Stimulated activated CD8-positive, alpha-beta memory T cell treated with anti-CD3 and anti-CD28 coated beads, Interleukin-7, amount 100 ng/mL, for 48 hours (primary cell): Measurements from ENCODE around the gene NUDT3.
"Not testable (repeated sequence)": the region's sequence is repeated elsewhere in the genome, so short reads cannot be mapped to it uniquely, and the experiment has no call there.

Source experiments
- DNase-seq, 2 donors: peaks; one replicate each; pipeline ENCODE4 v3.0.0-alpha.2; 2020; ENCODE audit warnings: low read depth in 1 of 2; ENCODE audit errors: extremely low read depth in 1 of 2

NUDT3 gene

DNA sequence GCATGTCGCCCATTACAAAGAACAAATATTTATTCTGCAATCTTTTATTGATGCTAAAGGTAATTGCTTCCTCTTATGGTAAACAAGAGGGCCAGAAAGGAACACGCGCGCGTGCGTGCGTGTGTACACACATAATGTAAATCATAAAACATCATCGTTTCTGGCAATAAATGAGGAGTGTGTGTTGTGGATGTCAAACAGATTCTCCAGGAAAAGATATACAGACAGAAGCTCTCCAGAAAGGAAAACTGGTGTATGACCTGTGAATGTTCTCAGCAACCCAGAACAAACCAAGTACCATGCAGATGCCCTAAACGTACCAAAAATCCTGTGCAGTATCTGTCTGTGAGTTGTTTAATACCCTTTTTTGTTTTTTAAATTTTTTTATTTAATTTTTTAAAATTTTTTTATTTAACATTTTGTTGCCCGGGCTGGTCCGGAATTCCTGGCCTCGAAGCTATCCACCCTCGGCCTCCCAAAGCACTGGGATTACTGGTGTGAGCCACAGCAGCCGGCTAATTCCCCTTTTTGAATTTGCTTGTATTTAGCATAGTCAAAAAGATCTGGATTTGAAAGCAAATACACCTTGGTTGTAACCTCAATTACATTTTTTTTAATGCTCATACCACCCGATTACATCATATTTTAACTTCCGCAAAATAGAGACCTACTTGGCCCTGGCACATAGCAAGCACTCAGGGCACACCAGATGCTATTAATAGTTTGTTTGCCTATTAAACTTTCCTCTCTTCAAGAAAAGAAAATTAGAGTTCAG, 909 bp upstream of the NUDT3 start:
- no peak for DNase-seq

DNA sequence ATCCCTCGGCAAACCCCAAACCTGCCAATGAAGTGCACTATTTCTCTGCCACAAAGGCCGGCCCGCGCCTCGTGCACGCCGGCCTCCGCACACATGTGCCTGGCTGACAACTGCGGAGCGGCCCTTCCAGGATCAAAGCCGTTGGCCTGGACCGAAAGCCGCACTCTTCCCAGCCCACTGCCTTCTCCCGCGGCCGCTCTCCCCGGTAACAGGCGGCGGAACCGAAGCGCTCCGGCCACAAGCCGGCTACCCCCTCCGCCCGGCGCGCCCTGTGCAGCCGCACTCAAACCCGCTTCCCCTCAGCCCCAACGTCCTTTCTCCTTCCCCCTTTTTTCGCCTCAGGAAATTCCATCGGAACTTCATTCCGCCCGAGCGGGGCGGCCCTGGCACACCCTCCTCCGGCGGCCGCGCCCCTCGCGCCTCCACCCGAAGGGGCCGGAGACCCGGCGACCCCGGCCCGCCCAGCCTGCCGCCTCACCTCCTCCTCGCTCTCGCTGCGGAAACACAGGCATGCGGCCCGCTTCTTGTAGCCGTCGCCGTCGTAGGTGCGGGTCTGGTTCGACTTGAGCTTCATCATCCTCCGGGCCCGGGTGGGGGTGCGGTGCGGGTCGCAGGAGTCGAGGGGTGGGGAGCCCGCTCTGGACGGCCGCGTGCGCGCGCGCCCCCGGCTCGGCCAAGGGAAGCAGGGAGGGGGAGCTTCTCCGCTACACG, 528 bp downstream of the NUDT3 start:
- DNase-seq = peak in 1 of 2 donors; percentile 32

DNA sequence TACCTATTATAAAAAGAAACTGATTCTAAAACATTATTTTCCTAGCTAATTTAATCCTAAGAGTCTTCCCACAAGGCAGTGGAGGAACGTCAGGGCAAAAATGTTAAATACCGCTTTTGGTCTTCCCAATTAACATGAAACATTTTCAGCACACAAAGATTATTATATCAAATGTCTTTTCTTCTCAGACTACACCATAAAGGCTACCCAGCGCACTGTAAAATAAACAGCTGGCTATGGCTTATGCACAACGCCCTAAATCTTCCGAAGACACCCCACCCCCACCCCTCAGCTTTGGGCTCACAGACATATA, 1.0 kb downstream of the NUDT3 start:
- DNase-seq = no peak

DNA sequence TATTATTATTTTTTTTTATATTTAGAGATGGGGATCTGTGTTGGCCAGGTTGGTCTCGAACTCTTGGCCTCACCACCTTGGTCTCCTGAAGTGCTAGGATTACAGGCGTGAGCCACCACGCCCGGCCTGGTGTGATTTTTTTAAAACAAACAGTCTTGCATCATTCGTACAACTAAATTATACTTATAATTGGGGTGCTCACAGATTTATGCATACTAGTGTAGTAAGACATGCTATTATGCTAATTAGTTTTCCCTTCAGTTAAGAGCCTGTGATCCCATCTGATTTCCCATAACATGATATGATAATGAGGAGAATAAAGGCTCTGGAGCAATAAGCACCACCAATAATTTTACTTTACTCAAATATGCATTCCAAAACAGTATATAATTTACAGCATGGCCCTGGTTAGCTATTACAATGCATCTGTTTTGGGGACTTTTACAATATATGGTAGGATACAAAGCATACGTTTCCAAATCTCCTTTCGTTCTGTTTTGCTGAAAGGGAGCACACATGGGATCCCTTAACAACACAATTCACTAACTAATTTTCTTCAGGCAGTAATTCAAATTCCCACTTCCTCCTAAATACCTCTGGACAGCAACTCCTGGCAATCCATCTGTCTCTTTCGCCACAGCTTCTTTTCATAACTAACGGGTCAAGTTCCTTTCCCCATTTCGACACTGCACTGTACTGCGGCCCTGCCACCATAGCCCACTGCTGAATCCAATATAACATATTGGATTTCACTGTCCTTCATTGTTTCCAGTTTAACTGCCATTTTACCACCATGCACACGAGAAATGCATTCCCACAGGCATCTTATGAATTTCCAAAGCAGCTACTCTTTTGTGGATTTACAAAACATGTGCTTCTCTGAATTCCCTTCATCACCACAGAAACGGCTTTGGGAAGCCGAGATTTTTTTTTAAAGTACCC, 1.7 kb downstream of the NUDT3 start:
- no peak for DNase-seq

DNA sequence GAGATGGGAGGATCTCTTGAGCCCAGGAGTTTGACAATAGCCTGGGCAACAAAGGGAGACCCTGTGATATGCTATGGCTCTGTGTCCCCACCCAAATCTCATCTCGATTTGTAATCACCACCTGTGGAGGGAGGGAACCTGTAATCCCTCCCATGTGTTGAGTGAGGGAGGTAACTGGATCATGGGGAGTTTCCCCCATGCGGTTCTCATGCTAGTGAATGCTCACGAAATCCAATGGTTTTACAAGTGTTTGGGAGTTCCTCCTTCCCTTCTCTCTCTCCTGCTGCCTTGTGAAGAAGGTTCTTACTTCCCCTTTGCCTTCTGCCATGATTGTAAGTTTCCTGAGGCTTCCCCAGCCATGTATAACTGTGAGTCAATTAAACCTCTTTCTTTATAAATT, 3.4 kb downstream of the NUDT3 start:
- DNase-seq = no peak

DNA sequence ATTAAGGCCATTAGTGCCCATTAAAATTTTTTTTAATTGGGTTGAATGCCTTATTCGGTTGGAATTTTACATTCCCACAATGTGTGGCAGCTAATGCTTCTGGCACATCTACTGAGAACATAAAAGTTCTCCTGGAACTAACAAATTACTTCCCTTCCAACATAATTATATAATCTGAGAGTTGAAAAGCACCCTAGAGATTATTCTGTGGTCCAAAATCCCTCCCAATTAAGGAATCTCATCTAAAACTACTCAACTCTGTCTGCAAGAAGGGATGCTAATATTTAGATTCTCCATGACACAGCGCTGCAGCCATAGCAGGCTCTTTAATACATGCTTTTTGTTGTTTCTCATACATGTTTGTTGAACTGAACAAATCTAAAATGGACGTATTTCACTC, 4.0 kb downstream of the NUDT3 start:
- DNase-seq = no peak

DNA sequence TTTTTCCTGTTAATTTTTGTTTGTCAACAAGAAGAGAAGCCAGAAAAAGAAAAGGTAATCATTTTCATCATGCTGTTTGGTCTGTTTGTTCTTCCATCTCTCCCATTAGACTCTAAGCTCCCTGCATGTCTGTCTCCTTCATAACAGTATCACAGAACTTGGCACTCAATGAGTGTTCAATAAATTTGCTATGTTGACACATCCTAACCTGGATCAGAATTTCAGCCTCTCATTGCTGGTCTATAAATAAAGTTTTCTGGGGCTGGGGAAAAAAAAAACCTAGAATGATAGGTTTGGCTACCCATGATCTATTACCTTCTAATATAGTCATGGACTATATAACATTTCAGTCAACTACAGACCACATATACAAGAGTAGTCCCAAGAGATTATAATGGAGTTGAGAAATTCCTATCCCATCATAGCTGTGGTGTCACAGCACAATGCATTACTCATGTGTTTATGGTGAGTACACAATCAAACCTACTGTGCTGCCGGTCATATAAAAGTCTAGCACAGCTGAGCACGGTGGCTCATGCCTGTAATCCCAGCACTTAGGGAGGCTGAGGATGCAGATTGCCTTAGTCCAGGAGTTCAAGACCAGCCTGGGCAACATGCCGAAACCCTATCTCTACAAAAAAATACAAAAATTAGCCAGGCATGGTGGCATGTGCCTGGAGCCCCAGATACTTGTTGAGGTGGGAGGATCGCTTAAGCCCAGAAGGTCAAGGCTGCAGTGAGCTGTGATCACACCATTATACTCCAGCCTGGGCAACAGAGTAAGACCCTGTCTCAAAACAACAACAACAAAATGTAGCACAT, 5.9 kb downstream of the NUDT3 start:
- DNase-seq = no peak

DNA sequence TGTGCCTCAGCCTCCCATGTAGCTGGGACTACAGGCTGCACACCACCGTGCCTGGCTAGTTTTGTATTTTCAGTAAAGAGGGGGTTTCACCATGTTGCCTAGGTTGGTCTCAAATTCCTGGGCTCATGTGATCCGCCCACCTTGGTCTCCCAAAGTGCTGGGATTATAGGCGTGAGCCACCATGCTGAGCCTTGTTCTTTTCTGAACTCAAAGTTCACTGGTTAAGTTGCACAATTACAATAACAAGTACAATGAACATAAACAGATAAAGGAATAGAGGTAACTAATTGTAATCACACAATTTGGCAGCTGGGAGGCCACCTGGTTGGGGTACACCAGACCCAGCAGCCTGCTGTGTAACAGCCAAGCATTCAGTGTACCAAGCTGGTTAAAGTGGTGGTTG, 6.7 kb downstream of the NUDT3 start:
- no peak for DNase-seq

DNA sequence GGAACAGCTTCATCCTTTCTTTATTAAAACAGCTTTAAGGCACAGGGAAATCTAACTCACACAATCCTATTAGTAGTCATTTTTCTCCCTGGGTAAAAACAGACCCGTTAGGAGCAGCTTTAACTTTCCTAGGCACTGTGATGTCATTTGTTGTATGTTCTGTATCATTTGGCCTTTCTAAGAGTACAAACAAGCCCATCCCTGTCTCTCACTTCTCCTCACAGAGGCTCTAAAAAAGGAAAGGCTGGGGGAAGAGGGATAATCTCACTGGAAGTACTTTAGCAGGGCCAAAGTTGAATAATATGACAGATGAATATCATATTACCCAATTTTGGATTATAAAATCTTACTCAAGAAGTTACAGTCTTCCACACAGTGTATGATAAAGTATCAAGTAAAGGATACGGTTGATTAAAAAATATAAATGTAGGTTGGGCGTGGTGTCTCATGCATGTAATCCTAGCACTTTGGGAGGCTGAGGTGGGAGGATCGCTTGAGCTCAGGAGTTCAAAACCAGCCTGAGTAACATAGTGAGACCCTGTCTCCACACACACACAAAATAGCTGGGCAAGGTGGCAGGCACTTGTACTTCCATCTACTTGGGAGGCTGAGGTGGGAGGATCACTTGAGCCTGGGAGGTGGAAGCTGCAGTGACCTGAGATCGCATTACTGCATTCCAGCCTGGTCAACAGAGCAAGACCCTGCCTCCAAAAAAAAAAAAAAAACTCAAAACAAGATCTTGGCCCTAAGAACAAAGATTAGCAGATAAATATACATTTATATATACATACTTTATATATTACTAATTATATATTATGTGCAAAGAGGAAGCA, 7.9 kb downstream of the NUDT3 start:
- DNase-seq = no peak

DNA sequence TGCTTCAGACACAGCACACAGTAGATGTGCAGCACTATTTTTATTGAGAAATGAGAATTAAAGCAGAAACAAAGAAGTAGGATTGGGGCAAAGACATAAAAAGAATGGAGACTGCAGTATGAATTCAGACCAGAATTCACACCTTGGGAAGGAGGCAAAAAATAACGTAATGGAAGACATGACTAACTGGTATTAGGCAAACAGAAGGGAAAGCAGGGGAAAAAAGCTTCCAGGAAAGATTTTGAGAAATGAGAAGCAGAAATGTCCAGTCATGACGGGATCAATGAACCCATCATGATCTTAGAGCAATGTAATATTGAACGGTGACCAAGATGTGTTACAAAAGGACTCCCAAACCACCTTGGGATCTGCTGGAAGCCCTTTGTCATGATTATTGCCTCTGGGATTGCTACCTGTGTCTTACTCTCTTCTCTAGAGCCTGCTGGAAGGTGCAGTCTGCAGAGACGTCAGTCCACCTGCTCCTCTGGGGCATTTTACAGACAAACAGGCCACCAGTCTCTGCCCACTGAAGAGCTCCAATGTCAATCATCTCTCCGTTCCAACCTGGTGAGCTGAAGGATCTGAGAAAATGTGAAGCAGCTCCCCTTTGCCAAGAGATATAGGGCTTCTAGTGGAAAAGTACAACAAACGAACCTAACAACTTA, 8.7 kb downstream of the NUDT3 start:
- no peak for DNase-seq

DNA sequence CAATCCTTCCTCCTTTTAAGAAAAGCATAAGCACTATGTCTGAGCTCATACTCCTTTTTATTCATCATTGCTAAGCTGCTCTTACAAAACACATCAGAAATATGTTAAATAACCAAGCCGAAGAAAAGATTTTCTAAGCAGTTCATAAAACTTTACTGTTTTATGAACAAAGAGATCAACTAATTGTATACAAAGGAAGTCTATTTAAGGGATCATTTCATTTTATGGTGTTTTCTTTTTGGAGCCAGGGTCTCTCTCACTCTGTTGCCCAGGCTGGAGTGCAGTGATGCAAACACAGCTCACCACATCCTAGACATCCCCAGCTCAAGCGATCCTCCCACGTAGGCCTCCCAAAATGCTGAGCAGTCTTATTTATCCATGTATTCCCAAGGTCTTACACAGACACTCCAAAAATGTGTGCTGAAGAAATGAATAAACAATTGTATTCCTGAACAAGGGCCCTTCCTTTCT, 9.3 kb downstream of the NUDT3 start:
- DNase-seq = no peak

DNA sequence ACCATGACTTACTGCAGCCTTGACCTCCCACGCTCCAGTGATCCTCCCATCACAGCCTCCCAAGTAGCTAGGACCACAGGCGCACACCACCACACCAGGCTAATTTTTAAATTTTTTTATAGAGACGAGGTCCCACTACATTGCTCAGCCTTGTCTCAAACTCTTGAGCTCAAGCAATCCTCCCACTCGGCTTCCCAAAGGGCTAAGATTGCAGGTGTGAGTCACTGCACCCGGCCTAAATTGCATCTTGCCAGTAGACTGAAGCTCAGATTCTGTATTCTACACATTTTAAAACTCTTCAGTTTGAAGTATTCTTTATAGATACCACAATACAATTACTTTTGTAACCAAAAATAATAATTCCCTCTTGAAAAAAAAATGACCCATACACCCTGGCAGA, 11.4 kb downstream of the NUDT3 start:
- DNase-seq = no peak

DNA sequence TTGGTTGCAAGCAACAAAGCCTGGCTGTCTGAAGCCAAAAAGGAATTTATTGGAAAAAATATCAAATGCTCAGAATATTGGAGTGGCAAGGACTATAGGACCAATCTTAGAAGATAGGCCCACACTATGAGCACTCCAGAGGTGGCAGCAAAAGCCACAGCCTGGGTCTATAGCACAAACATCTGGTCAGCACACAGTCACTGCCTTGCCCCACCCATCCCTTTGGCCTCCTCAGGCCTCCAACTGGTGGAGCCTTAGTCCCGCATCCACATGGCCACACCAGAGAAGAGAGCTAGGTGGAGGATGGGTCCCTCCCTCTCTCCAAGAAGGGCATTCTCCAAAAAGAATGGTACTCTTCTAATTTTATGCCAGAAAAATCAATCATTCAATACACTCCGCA, 14.0 kb downstream of the NUDT3 start:
- DNase-seq = no peak

DNA sequence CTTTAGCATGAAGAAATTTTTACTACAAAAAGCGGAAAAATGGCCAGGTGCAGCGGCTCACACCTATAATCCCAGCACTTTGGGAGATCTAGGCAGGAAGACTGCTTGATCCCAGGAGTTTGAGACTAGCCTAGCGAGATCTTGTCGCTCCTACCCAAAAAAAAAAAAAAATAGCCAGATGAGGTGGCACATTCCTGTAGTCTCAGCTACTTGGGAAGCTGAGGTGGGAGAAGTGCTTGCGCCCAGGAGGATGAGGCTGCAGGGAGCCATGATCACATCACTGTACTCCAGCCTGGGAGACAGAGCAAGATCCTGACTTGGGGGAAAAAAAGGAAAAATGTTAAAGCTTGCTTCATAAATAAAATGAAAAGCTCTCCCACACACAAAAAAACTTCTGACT, 14.5 kb downstream of the NUDT3 start:
- DNase-seq = no peak

DNA sequence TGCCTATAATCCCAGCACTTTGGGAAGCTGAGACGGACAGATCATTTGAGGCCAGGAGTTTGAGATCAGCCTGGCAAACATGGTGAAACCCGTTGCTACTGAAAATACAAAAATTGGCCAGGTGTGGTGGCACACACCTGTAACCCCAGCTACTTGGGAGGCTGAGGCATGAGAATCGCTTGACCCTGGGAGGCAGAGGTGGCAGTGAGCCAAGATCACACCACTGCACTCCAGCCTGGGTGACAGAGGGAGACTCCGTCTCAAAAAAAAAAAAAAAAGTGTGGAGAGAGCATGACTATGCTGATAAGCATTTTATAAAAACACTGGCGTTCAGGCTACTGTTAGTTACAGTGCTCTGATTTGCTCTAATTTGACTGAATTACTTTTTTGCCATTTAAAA, 14.9 kb downstream of the NUDT3 start:
- not testable (repeated sequence) for DNase-seq

DNA sequence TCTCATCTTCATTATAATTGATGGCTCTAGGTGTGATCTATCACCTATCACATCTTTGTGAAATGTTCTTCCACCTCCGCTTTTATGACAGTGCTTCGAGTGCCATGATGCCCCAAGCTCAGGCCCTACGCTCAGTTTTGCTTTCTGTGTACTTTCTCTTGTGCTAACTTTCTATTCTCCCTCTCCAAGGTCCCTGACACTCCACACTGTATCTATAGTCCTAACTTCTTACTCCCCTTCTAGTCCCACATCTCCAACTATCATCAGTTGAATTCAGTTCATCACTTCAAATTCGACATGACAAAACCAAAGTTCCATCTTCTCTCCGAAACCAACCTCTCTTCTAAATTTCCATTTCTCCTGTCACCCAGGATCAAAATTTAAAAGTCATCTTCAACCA, 16.6 kb downstream of the NUDT3 start:
- no peak for DNase-seq

DNA sequence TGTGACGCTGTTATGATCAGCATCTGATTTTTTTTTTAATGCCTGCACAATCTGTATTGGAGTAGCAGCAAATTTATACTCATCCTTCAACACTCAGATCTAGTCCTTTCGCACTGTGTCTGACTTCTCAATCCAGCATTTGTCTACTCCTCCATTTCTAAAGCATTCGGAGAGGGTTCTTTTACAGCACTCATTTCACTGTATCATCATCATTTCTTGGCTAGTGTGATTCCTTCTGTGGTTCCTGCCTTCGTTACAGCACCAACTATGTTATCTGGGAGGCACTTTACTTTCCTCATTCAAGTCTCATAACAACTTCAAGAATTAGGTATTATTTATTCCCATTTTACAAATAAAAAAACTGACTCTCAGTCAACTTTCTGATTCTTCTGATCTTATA, 18.0 kb downstream of the NUDT3 start:
- DNase-seq = no peak

DNA sequence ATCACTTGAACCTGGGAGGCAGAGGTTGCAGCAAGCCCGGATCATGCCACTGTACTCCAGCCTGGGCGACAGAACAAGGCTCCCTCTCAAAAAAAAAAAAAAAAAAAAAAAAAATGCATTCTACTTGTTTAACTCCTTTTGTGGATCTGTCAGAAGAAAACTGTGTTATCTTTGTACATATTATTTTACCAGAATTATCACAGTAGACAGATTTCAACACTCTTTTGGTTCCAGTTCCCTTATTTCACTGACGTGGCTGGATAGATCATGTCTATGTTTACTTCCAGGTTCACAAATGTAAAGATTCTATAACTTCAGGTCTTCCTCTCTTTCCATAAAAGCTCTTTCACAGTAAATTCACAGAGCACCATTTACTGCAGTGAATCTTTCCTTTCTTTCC, 18.4 kb downstream of the NUDT3 start:
- DNase-seq = no peak

DNA sequence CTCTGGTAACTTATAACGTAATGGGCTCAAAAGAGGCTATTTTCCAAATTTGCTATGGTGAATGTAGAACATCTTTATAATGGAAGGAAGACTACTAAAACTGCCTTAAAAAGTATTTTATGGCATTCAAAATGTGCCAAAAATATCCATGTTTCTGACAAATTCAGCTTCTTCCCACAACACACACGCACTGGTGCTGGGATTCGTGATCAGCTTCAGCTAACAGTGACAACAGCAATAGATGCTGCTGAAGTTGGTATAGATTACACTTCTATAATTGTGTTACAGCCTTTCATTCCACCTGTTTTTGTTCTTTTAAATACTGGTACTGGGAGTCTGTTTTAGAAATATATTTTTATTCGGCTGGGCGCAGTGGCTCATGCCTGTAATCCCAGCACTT, 19.0 kb downstream of the NUDT3 start:
- DNase-seq = no peak
